Ectodermal cell (in vitro differentiated cells): ENCODE data around the gene IL20RB.
"Not testable (repeated sequence)": the region's sequence is repeated elsewhere in the genome, so short reads cannot be mapped to it uniquely, and the experiment has no call there.

ENCODE experiments used
- H3K27ac ChIP-seq: 2 replicates; pipeline ENCODE4 v1.7.0; 2013; ENCODE audit warnings: mild to moderate bottlenecking, low read depth, low read length; ENCODE audit not compliant: insufficient read depth, poor library complexity, severe bottlenecking
- H3K27me3 ChIP-seq: 2 replicates; pipeline ENCODE4 v1.7.0; 2013; ENCODE audit warnings: mild to moderate bottlenecking, low read length; ENCODE audit not compliant: insufficient read depth, control insufficient read depth, poor library complexity, severe bottlenecking
- H3K36me3 ChIP-seq: one replicate; pipeline ENCODE4 v1.7.0; 2013; ENCODE audit warnings: low read length; ENCODE audit not compliant: control insufficient read depth, insufficient read depth
- H3K4me1 ChIP-seq: one replicate; pipeline ENCODE4 v1.7.0; 2013; ENCODE audit warnings: low read length; ENCODE audit not compliant: control insufficient read depth, insufficient read depth
- H3K4me3 ChIP-seq: 2 replicates; pipeline ENCODE4 v1.7.0; 2013; ENCODE audit warnings: low read depth, low read length, control low read depth; ENCODE audit not compliant: insufficient read depth
- H3K9me3 ChIP-seq: 2 replicates; pipeline ENCODE4 v1.7.0; 2013; ENCODE audit warnings: mild to moderate bottlenecking, low read length, moderate library complexity; ENCODE audit not compliant: control insufficient read depth
- WGBS, 2 experiments: methylation state at CpG; one replicate each; pipeline ENCODE4 v1.1.7; 2013; ENCODE audit warnings: missing lambda C conversion rate in 2 of 2; 5-methylcytosine and 5-hydroxymethylcytosine counted together

IL20RB gene

DNA sequence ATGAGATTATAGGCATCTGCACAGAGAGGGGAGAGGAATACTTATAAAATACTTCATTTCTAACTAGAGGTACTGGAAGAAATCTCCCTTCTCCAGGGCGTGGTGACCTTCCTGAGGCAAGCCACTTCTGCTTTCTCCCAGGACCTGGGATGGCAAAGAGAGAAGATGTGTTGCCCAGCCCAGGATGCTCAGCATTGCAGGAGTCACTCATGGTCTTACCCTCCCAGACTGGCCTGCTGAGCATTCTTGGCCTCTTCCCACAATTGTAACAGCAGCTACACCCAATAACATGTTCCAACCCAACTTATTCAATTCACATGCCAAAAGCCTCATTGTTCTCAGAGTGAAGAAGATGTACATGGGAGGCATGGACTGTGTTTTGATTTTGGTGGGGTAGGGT lies 37.9 kb downstream of the IL20RB start:
- Histone ChIP-seq H3K9me3 (no peaks in the 10 kb centered on the region), H3K4me3 (no peak overlapping the region), H3K36me3 (no peaks in the 10 kb centered on the region), H3K27ac (no peak overlapping the region), H3K4me1 (no peaks in the 10 kb centered on the region), H3K27me3 (no peaks in the 10 kb centered on the region)
- 95 to 100% methylated on average over 1 of the region's 1 CpG for WGBS, 2 experiments

DNA sequence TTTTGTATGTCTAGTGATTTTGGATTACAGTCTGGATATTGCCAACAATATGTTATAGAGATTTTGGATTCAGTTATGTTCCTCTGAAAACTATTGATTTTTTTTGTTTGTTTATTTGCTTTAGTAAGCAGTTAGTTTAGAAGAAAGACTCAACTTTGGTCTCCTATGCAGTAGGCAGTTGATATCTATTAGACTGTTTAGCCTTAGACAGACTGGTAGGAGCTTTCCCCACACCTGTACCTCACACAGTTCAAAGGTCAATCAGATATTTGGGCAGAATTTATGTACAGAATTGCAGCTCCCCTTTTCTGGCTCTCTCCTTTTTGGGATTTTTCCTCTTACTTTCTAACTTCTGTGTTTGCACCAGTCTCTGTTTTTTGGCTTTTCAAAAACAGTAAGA lies 42.3 kb downstream of the IL20RB start:
- no peak overlapping the region for H3K4me3 ChIP-seq
- H3K9me3 ChIP-seq = no peaks in the 10 kb centered on the region
- no peaks in the 10 kb centered on the region for H3K4me1 ChIP-seq
- H3K27me3 ChIP-seq = no peaks in the 10 kb centered on the region
- no peak overlapping the region for H3K27ac ChIP-seq
- H3K36me3 ChIP-seq = no peaks in the 10 kb centered on the region

DNA sequence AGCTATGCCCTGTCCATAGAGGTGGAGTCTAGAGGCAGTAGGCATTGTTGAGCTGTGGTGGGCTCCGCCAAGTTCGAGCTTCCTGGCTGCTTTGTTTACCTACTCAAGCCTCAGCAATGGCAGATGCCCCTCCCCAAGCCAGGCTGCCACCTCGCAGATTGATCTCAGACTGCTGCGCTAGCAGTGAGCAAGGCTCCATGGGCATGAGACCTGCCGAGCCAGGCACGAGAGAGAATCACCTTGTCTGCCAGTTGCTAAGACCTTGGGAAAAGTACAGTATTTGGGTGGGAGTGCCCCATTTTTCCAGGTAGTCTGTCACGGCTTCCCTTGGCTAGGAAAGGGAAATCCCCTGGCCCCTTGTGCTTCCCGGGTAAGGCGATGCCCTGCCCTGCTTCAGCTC lies 49.6 kb downstream of the IL20RB start:
- H3K9me3 ChIP-seq, H3K4me1 ChIP-seq, H3K27ac ChIP-seq, H3K27me3 ChIP-seq, H3K36me3 ChIP-seq, H3K4me3 ChIP-seq: not testable (repeated sequence)
- WGBS, 2 experiments = 88 to 93% methylated on average over 9 of the region's 9 CpGs

DNA sequence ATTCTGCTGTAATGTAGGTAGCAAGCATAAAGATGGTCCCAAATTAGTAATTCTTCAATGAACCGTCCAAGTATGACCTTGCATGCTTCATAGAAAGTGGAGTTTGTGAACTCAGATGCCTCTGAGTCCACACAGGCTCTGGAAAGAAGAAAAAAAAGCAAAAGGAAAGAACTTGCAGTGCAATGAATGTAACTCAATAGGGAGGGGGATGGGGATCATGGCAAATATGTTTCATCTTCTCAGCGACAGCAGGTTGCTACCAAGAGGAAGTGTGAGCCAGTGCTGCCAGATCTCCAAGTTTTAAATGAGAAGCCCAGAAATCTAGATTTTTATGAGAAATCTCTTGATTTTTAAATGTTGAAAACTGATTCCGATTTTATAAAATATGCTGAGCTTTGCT lies 50.3 kb downstream of the IL20RB start:
- no peak overlapping the region for H3K4me3 ChIP-seq
- H3K27me3 ChIP-seq = no peaks in the 10 kb centered on the region
- WGBS, 2 experiments = 94 to 96% methylated on average over 3 of the region's 3 CpGs
- H3K9me3 ChIP-seq = no peaks in the 10 kb centered on the region
- no peaks in the 10 kb centered on the region for H3K36me3 ChIP-seq
- no peaks in the 10 kb centered on the region for H3K4me1 ChIP-seq
- no peak overlapping the region for H3K27ac ChIP-seq

DNA sequence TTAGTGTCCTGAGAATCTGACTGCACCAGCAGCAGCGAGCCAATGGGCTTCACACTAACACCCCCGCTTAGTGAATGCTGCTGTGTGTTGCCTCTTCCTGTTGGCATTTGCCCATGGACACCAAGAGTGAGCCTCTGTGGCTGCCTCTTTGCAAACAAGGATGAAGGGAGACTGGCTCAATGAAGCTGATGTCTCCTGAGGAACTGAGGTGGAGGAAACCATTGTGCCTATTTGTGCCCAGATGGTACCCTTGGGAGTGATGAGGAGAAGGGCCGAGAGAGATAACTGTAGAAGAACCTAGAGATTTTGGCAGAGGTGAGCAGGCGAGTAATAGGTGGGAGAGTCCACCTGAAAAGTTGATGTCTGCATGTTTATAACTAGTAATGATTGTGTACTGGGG lies 51.2 kb downstream of the IL20RB start:
- Histone ChIP-seq H3K27me3 (no peaks in the 10 kb centered on the region), H3K27ac (no peak overlapping the region), H3K36me3 (no peaks in the 10 kb centered on the region), H3K4me1 (no peaks in the 10 kb centered on the region), H3K9me3 (no peaks in the 10 kb centered on the region), H3K4me3 (no peak overlapping the region)
- WGBS, 2 experiments = 93 to 96% methylated on average over 4 of the region's 4 CpGs

DNA sequence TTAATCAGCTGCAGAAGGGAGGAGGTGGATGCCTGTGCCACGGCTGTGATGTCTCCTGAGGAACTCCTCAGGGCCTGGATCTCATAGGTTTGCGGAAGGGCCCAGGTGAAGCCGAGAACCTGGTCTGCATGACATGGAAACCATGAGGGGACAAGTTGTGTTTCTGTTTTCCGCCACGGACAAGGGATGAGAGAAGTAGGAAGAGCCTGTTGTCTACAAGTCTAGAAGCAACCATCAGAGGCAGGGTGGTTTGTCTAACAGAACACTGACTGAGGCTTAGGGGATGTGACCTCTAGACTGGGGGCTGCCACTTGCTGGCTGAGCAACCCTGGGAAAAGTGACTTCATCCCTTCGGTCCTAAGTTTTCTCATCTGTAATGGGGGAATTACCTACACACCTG lies 52.4 kb downstream of the IL20RB start:
- 94 to 96% methylated on average over 6 of the region's 6 CpGs for WGBS, 2 experiments
- Histone ChIP-seq H3K27ac (no peak overlapping the region), H3K27me3 (no peaks in the 10 kb centered on the region), H3K9me3 (no peaks in the 10 kb centered on the region), H3K36me3 (no peaks in the 10 kb centered on the region), H3K4me1 (no peaks in the 10 kb centered on the region), H3K4me3 (no peak overlapping the region)

DNA sequence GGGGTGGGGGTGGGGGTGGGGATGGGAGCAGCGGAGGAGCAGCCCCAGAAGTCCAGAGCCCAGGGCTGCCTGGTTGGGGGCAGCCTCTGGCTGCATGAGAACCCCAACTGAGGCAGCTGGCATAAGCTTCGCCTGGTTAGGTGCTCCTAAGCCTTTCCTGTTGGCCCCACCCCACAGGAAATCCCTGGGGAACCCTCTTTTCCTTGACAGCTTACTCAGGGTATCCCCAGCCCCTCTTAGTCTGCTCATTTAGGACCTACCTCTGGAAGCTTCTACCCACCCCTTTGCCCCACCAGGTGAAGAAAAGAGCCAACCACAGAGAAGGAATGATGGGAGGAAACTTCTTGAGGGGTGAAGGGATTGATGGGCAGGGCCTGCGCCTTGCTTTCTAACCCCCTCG lies 53.4 kb downstream of the IL20RB start:
- H3K27me3 ChIP-seq = no peaks in the 10 kb centered on the region
- H3K36me3 ChIP-seq = no peaks in the 10 kb centered on the region
- H3K9me3 ChIP-seq = no peaks in the 10 kb centered on the region
- WGBS, 2 experiments = 92 to 97% methylated on average over 4 of the region's 4 CpGs
- H3K27ac ChIP-seq = no peak overlapping the region
- H3K4me3 ChIP-seq = no peak overlapping the region
- no peaks in the 10 kb centered on the region for H3K4me1 ChIP-seq

DNA sequence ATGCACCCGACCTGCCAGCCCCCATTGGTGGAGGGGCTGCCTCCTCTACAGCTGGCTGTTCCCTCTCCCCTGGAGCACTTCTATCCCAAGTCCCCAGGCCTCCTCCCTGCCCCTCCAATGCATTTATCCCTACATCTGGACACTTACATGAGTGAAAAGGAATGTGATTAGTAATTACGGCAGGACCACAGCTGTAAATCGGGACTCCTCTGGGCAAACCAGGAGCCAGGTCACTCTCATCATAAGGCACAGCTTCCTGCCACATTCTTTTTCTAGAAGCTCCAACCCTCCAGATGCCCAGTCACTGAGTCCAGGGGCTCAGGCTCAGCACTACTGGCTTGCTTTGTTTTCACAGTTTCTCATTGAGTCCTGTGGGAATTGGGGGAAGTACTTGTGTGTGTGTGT lies 54.3 kb downstream of the IL20RB start:
- whole genome bisulfite sequencing, 2 experiments = 86 to 89% methylated on average over 3 of the region's 3 CpGs

DNA sequence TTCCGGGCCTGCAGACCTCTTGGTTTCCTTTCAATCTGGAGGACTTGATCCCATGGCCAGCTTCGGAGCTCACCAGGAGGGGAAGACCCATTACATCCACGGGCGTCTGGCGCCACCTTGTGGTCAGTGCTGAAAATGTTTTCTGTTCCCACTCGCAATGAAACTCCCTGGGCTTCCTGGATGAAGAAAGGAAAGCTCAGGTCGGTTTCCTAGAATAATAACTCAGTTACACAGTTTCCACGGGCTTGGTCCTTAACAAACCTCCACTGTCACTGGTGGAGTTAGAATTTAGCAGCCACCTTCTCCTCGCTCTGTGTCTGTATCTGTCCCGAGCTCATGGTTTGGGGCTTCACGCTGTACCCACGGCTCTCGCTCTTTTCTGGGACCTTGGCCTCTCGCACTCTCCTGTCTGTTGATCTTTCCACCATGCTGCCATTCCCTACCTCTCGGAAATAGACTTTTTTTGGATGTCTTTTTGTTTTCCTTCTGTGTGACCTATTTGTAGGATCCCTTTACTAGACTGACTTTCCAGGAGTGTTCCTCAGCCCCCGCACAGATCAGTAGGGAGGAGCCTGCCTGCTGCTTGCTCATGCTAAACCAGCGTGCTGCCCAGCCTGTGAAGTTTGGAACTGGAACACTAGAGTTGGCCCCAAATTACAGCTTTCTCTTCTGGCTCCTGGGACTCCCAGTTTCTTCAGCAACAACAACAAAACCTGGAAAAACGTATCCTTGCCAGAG lies 56.3 kb downstream of the IL20RB start:
- no peaks in the 10 kb centered on the region for H3K36me3 ChIP-seq
- WGBS, 2 experiments = 42 to 43% methylated on average over 18 of the region's 18 CpGs
- no peaks in the 10 kb centered on the region for H3K4me1 ChIP-seq
- no peaks in the 10 kb centered on the region for H3K27me3 ChIP-seq
- no peak overlapping the region for H3K27ac ChIP-seq
- H3K9me3 ChIP-seq = no peaks in the 10 kb centered on the region
- H3K4me3 ChIP-seq = no peak overlapping the region

More for the DNA sequence above, 54.3 kb downstream of the IL20RB start:
- no peaks in the 10 kb centered on the region for H3K4me1 ChIP-seq
- no peaks in the 10 kb centered on the region for H3K27me3 ChIP-seq
- no peak overlapping the region for H3K4me3 ChIP-seq
- H3K36me3 ChIP-seq = no peaks in the 10 kb centered on the region
- no peaks in the 10 kb centered on the region for H3K9me3 ChIP-seq
- no peak overlapping the region for H3K27ac ChIP-seq

DNA sequence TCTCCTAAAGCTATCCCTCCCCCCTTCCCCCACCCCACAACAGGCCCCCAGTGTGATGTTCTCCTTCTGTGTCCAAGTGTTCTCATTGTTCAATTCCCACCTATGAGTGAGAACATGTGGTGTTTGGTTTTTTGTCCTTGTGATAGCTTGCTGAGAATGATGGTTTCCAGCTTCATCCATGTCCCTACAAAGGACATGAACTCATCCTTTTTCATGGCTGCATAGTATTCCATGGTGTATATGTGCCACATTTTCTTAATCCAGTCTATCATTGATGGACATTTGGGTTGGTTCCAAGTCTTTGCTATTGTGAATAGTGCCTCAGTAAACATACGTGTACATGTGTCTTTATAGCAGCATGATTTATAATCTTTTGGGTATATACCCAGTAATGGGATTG lies 59.5 kb downstream of the IL20RB start:
- 100% methylated on average over 1 of the region's 1 CpG for WGBS, 2 experiments
- not testable (repeated sequence) for H3K27ac ChIP-seq, H3K27me3 ChIP-seq, H3K4me1 ChIP-seq, H3K4me3 ChIP-seq, H3K36me3 ChIP-seq, H3K9me3 ChIP-seq

DNA sequence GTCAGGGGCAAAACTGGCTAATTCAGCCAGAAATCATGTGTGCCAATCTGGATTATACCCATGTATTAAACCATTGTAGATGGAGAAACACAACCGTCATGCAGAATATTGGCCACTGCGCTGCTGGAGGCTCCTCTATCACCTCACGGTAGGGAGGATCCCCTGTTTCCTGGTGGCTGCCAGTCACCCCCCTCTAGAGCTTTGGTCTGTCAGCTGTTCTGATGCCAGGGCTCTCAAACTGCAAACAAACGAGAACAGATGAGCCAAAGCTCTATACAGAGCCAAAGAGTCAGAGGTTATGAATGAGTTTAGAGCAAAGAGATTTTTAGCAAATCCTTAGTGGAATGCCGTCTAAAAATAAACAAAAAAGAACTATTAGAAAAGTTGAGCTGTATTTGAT lies 62.5 kb downstream of the IL20RB start:
- Histone ChIP-seq H3K27ac (no peak overlapping the region), H3K4me3 (no peak overlapping the region), H3K9me3 (no peaks in the 10 kb centered on the region), H3K27me3 (no peaks in the 10 kb centered on the region), H3K36me3 (no peaks in the 10 kb centered on the region), H3K4me1 (no peaks in the 10 kb centered on the region)
- 74 to 76% methylated on average over 5 of the region's 5 CpGs for WGBS, 2 experiments
